ENCODE measurements around the gene TP53I11. TPM values are rescaled to one million over a fixed set of nuclear protein-coding genes. Genes with fewer than 3 reads are reported as not detected.

TP53I11 gene
- polyA plus RNA-seq, 1 donor (not counting 4 experiments of a cell fraction or from before 2014, with no cell fraction given) = 21.4 TPM

- Histone ChIP-seq H3K79me2 (ENCODE audit: control insufficient read depth, insufficient read depth, low read length) (peaks cover 11% of the 10 kb centered on the region), H3K36me3 (ENCODE audit: control insufficient read depth in 2 of 2, extremely low read depth in 1 of 2, insufficient read depth in 2 of 2, low read length in 2 of 2) (peaks cover 3 to 5% of the 10 kb centered on the region in 2 experiments), H3K4me2 (ENCODE audit: control insufficient read depth, extremely low read depth, insufficient read depth, low read depth, low read length) (no peak overlapping the region), H3K27ac (ENCODE audit: control insufficient read depth, insufficient read depth, low read length) (no peak overlapping the region), H3K9me3 (ENCODE audit: control insufficient read depth, low read depth, low read length) (no peaks in the 10 kb centered on the region), H3K9ac (ENCODE audit: control insufficient read depth, extremely low read depth, insufficient read depth, low read length) (no peak overlapping the region), H3K27me3 (ENCODE audit: control insufficient read depth, extremely low read depth, insufficient read depth, low read length) (no peaks in the 10 kb centered on the region), H2AFZ (ENCODE audit: control insufficient read depth, low read length) (no peak overlapping the region), H4K20me1 (ENCODE audit: control insufficient read depth, extremely low read depth, insufficient read depth, low read length) (peaks cover 19% of the 10 kb centered on the region), H3K4me1 (ENCODE audit: control insufficient read depth, extremely low read depth, insufficient read depth, low read length) (peaks cover 10% of the 10 kb centered on the region), H3K9me1 (ENCODE audit: control insufficient read depth, extremely low read depth, insufficient read depth, low read length) (no peaks in the 10 kb centered on the region), H3K4me3 (ENCODE audit: control insufficient read depth in 2 of 3, extremely low read depth in 1 of 3, insufficient read depth in 2 of 3, low read depth in 1 of 3, low read length in 3 of 3) (no peak overlapping the region)
- no peak for DNase-seq (ENCODE audit: low read depth, low spot score)
- dilution Hi-C loops (cut with MboI; ENCODE audit: extremely low pct_ligation_motif_present, low sequenced_read_pairs) = loop anchor here (25.0 kb wide), 1 partner anchor 397 kb away; no protein-coding TSS in a partner anchor
- peak in 1 of 3 experiments; percentile 11 for TF ChIP-seq CTCF (optimal IDR thresholded peaks at IDR 0.05 in 1 of 3, IDR thresholded peaks at IDR 0.05 in 1 of 3, conservative IDR thresholded peaks at IDR 0.05 in 1 of 3; ENCODE audit: extremely low read depth in 1 of 3, insufficient read depth in 2 of 3, low read length in 3 of 3)
- TF ChIP-seq EZH2 (IDR thresholded peaks at IDR 0.05; ENCODE audit: low read length) = no peak
- FAIRE-seq = no peak
Measured at GRCh38 chr11:44939673-44940395, 10.8 kb downstream of the TP53I11 start.

GRCh38 chr11:44938066-44938691, 12.5 kb downstream of the TP53I11 start:
- Histone ChIP-seq H3K4me1 (ENCODE audit: control insufficient read depth, extremely low read depth, insufficient read depth, low read length) (no peaks in the 10 kb centered on the region), H3K27ac (ENCODE audit: control insufficient read depth, insufficient read depth, low read length) (no peak overlapping the region), H3K36me3 (ENCODE audit: control insufficient read depth in 2 of 2, extremely low read depth in 1 of 2, insufficient read depth in 2 of 2, low read length in 2 of 2) (peaks cover 3 to 6% of the 10 kb centered on the region in 2 experiments), H3K79me2 (ENCODE audit: control insufficient read depth, insufficient read depth, low read length) (peaks cover 11% of the 10 kb centered on the region), H3K9me1 (ENCODE audit: control insufficient read depth, extremely low read depth, insufficient read depth, low read length) (no peaks in the 10 kb centered on the region), H3K9ac (ENCODE audit: control insufficient read depth, extremely low read depth, insufficient read depth, low read length) (no peak overlapping the region), H3K4me2 (ENCODE audit: control insufficient read depth, extremely low read depth, insufficient read depth, low read depth, low read length) (no peak overlapping the region), H3K4me3 (ENCODE audit: control insufficient read depth in 2 of 3, extremely low read depth in 1 of 3, insufficient read depth in 2 of 3, low read depth in 1 of 3, low read length in 3 of 3) (no peak overlapping the region), H4K20me1 (ENCODE audit: control insufficient read depth, extremely low read depth, insufficient read depth, low read length) (peaks cover 11% of the 10 kb centered on the region), H2AFZ (ENCODE audit: control insufficient read depth, low read length) (no peak overlapping the region), H3K27me3 (ENCODE audit: control insufficient read depth, extremely low read depth, insufficient read depth, low read length) (no peaks in the 10 kb centered on the region), H3K9me3 (ENCODE audit: control insufficient read depth, low read depth, low read length) (no peaks in the 10 kb centered on the region)
- no peak for FAIRE-seq
- no peak for DNase-seq (ENCODE audit: low read depth, low spot score)
- dilution Hi-C loops (cut with MboI; ENCODE audit: extremely low pct_ligation_motif_present, low sequenced_read_pairs) = loop anchor here (25.0 kb wide), 1 partner anchor 399 kb away; no protein-coding TSS in a partner anchor
- no peak for TF ChIP-seq CTCF (optimal IDR thresholded peaks at IDR 0.05 in 1 of 3, IDR thresholded peaks at IDR 0.05 in 1 of 3, conservative IDR thresholded peaks at IDR 0.05 in 1 of 3; ENCODE audit: extremely low read depth in 1 of 3, insufficient read depth in 2 of 3, low read length in 3 of 3)
- TF ChIP-seq EZH2 (IDR thresholded peaks at IDR 0.05; ENCODE audit: low read length) = no peak

All from keratinocyte (primary cell).